DOHH2 (cell line): ENCODE data around the gene NEUROD6.

ENCODE experiments used
- EZH2phosphoT487 ChIP-seq: fragments of 200-600 bp; sonication (generic); IDR thresholded peaks from 2 replicates; pipeline ENCODE4 v1.6.1; 2017; ENCODE audit warnings: borderline replicate concordance, mild to moderate bottlenecking, antibody characterized with exemption, low read length, moderate library complexity, mixed read lengths
- TF ChIP-seq, protein P1 (sequence below): fragments of 200-600 bp; sonication (generic); IDR thresholded peaks from one replicate; pipeline ENCODE4 v1.5.1; 2014; ENCODE audit warnings: antibody characterized with exemption, mild to moderate bottlenecking, low read depth, low read length; ENCODE audit not compliant: poor library complexity, severe bottlenecking

- TF ChIP-seq, protein P1, sequence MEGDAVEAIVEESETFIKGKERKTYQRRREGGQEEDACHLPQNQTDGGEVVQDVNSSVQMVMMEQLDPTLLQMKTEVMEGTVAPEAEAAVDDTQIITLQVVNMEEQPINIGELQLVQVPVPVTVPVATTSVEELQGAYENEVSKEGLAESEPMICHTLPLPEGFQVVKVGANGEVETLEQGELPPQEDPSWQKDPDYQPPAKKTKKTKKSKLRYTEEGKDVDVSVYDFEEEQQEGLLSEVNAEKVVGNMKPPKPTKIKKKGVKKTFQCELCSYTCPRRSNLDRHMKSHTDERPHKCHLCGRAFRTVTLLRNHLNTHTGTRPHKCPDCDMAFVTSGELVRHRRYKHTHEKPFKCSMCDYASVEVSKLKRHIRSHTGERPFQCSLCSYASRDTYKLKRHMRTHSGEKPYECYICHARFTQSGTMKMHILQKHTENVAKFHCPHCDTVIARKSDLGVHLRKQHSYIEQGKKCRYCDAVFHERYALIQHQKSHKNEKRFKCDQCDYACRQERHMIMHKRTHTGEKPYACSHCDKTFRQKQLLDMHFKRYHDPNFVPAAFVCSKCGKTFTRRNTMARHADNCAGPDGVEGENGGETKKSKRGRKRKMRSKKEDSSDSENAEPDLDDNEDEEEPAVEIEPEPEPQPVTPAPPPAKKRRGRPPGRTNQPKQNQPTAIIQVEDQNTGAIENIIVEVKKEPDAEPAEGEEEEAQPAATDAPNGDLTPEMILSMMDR, result no peak
- TF ChIP-seq EZH2phosphoT487, result no peak
Measured at GRCh38 chr7:31343516-31344305, 3.2 kb upstream of the NEUROD6 start.
